HG03280 (cell line): ENCODE measurements around the gene C8G.

ENCODE experiments used
- ATAC-seq: cut with Tn5 transposase; IDR thresholded peaks from one replicate; pipeline ENCODE4 v1.9.1; 2021; ENCODE audit warnings: mild to moderate bottlenecking, moderate library complexity; ENCODE audit not compliant: unreplicated experiment

The C8G gene

DNA sequence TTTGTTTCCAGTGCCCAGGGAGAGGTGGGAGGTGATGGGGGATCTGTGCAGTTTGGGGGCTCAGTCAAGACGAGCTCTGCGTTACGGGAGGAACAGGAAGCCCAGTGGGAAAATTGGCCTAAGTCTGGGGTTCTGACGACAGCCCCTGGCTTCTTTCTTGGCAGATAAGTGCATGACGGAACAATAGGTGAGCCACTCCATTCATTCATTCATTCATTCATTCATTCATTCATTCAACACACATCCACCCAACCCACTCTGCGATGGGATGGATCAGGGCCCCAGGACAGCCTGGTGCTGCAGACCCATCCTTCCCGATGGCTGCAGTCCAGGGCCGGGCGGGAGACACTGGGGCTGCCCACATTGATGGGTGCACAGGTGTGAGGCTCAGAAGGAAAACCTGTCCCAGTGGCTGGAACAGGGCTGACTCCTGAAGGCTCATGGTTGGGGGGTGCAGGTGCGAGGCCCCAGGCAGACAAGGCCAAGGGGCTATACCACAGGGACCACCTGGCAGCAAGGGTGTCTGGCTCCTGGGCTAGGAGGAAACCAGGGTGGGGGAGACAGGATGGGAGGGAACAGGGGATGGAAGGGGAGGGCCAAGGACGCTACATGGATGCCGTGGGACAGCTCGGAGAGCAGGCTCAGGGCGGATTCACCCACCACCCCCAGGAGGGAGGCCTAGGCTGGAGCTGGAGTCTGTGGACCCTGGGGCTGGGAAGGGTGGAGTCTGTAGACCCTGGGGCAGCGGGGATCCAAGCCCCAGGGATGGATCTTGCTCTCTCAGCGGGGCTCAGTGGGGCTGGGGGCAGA lies 35.8 kb downstream of the C8G start:
- no peak for ATAC-seq

DNA sequence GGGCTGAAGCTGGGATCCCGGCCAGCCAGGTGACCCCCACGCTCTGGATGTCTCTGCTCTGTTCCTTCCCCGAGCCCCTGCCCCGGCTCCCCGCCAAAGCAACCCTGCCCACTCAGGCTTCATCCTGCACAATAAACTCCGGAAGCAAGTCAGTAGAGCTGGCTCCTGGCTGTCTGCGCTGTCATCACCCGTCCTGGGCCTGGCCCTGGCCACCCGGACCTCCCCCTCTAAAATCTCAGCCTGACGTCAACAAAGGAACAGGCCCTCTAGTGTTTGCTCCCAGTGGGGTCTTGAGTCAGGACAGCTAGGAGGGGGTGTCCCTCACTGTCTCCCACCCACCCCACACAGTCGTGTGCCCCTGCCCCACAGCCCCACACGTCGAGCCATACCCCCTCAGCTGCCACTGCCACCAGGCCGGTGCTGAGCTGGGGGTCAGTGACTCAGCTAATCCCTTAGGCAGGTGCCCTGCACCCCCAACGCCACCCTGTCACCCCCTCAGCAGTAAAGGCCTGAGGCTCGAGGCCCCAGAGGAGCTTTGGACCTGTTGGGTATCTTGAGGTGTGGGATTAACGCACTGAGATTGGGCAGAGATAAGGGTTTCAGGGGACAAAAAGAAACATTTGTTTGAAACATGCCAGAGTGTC lies 36.7 kb downstream of the C8G start:
- no peak for ATAC-seq

DNA sequence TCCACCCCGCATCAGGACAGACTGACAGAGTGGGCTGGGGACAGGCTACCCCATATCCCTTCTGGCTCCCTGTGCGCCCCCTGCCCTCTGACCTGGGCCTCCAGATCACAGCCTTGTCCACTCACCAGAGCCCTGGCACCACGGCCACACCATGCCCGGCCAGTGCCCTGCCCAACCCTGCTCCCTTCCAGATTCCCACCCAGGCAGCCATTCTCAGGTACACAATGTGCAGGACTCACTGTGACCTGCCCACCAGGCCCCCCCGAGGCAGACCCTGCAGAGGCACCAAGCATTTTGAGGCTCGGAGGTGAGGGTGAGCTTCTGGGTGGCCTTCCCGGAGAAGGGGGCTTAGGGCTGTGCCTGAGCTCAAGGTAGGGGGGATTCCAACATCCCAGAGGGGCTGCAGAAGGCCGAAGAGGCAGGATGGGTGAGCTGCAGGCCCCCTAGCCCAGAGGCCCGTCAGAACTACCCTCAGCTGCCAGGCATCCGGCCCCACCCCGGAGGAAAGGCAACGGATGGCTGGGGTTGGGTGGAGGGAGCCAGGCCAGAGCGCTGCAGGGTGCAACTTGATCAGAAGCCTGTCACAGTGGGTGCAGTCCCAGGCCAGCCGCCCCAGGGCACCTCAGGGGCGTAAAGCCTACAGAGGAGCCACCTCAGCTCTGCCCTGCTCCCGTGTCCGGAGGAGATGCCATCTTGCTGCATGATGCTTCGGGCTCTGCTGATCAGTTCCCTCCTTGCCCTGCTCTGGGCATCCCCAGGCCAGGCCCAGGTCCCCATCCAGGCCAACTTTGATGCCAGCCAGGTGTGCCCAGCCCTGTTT lies 37.4 kb downstream of the C8G start, which contains the start of gene LCNL1:
Gene LCNL1 (plus strand): TSS at position 762 of the 820 bp plus-strand sequence. CDS start 594 bp downstream, outside the sequence.
- no peak for ATAC-seq

DNA sequence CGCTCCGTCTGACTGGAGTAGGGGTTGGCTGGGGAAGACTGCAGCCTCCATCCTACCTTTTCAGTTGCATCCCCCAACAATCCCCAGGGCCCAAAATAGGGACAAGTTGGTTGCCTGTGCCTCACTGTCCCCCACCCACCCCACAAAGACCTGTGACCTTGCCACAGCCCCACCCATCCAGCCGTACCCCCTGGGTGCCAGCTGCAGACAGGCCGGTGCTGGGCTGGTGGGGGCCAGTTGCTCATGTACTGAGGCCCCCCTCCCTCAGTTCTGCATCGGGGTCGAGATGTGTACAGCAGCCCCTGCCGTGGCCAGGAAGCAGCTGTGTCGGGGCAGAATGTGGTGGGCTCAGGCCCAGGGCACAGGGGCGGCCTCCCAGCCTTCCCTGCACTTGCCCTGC lies 38.1 kb downstream of the C8G start:
- ATAC-seq, result no peak

DNA sequence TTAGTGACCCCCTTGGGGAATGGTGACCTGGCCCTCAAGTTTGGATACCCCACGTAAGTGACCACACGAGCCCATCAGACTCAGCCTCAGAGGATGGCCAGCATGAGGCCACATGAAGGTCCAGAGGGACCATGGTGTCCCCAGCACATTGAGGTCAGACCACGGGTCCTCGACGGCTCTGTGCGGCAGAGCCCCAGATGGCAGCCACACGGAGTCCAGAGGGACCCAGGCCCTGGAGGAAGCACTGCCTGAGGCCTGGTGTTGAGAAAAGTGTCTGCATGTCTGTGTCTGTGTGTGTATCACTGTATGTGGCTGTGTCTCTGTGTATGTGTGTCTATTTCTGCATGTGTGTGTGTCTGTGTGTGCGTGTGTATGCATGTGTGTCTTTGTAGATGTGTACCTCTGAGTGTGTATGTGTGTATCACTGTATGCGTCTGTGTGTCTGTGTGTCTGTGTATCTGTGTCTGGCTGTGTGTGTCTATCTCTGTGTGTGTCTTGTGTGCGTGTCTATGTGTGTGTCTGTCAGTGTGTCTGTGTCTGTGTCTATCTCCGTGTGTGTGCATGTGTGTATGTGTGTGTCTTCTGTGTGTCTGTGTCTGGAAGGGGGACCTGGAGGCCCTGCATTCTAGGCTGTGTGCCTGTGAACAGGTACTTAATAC lies 38.7 kb downstream of the C8G start:
- no peak for ATAC-seq

DNA sequence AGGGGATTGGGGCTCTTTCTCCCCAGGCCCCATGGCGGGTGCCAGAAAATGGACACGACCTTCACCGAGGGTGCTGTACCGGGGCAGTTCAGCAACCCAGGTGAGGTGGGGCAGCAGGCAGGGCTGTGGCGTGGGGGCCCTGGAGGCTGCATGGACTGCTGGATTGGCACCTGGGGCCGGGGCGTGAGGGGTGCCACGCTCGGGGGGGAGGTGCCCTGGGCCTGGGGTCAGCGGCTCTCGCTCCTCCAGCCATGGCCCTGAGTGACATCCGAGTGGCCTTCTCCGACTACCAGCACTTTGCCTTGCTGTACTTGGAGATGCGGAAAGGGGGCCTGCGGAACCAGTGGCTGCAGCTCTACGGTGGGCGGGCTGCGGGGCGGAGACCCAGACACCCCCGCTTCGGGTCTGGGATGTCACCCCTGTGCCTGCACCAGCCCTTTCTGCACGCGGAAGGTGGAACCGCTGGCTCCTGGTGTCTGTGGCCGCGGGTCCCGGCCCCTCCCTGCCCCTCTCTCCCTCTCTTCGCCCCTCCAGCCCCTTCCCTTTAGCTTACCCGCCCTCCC lies 39.5 kb downstream of the C8G start:
- no peak for ATAC-seq

DNA sequence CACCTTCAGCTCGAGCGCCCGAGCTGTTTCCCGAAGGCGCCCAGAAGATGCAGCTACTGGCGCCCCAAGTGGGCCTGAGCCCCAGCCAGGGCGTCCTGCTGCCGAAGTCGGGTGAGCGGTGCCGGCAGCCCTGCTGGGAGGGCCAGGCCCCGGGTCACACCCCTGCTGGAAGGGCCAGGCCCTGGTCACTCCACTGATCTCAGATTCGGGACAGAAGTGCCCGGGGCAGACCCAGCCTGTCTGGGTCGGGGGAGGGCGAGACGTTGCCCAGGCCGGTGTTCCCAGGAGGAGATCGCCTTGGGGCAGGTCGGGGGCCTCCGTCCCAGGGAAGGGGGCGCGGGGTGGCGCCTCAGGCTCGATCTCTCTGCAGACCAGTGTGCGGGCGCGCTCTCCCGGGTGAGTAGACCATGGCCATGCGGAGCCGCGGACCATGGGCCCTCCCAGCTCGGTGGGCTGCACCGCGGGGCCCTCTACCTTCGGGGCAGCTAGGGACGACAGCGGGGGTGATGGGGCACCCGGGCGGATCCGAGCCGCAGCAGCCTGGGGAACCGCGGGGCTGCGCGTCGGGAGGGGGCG lies 40.1 kb downstream of the C8G start:
- ATAC-seq, result no peak

DNA sequence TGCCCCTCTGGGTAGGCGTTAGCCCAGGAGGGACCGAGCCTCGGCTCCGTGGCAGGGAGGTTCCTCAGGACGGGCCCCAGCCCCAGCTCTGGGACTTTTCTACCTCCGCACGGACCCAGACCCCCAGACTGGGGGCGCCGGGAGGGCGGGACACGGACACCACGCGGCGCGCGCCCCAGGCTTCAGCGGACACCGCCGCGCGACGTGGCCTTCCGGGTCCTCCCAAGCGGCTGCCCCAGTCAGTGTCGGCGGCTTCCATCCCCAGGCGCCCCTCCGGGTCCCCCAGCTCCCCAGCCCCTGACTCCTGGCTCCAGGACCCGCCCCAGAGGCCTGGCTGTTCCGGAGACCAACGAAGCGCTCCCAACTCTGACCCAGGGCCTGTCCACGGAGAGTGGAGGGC lies 40.8 kb downstream of the C8G start:
- no peak for ATAC-seq

DNA sequence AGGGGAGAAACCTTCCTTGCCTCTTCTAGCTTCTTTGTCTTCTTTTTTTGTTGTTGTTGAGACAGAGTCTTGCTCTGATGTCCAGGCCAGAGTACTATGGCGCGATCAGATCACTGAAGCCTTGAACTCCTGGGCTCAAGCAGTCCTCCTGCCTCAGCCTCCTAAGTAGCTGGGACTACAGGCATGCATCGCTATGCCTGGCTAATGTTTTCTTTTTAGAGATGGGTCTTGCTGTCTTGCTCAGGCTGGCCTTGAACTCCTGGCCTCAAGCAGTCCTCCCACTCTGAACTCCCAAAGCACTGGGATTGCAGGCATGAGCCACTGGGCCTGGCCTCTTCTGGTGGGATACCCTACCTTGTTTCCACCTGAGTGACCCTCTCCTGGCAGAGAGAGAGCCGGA lies 43.8 kb downstream of the C8G start:
- no peak for ATAC-seq

DNA sequence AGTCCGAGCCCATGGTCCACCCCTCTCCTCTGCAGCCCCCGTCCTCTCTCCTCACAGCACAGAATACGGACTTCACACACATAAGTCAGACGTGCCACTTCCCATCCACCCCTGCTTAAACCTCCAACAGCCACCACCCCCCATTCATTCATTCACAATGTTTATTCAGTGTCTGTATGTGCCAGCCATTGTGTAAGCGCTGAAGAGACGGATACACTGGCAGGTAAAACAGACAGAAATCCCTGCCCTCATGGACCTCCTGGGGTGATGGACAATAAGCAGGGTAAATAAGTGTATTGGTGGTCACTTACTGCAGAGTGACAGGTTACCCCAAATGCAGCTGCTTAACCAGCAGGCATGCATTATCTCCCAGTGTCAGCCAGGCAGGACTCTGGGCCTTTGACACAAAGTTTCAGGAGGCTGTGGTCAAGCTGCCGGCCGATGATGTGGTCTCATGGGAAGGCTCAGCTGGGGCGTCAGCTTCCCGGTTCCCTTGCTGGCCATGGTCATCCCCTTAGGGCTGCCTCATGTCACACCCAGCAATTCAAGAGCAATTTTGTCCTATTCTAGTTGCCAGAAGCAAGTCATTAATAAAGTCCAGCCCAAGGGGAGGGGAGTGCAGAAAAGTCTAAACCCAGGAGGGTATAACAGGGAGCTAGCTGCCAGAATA lies 45.3 kb downstream of the C8G start:
- ATAC-seq, result no peak

DNA sequence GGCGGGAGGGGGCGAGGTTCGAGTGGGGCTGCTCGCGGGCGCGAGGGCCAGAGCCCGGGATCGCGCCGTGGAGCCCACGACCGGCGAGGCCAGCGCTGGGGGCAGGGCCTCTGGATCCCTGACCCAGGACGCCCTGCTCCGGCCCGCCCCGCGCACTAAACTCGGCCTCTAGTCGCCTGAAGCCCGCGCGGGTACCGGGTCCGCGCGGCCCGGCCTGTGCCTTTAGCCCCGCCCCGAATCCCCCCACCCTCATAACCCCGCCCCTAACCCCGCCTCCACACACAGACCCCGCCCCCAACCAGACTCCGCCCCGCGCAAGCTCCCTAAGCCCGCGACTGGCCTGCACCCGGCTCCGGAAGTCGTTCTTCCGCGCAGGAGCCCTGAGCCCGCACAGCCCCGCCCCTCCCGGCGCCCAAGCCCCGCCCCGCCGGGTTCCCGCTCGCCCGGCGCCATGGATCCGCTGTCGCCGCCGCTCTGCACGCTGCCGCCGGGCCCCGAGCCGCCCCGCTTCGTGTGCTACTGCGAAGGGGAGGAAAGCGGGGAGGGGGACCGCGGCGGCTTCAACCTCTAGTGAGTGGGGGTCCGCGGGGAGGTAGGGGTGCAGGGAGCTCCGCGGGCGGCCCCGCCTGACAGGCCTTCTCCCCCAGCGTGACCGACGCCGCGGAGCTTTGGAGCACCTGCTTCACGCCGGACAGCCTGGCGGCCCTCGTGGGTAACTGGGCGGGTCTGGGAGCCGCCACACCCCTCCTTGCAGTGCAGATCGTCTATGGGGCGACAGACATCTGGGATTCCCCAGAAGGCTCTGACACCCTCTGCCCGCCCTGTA lies 47.2 kb downstream of the C8G start, which contains the start of gene PAXX:
Gene PAXX (plus strand): TSS at position 430 of the 826 bp plus-strand sequence. CDS start 22 bp downstream, at position 452.
- ATAC-seq, result peak; percentile 84

DNA sequence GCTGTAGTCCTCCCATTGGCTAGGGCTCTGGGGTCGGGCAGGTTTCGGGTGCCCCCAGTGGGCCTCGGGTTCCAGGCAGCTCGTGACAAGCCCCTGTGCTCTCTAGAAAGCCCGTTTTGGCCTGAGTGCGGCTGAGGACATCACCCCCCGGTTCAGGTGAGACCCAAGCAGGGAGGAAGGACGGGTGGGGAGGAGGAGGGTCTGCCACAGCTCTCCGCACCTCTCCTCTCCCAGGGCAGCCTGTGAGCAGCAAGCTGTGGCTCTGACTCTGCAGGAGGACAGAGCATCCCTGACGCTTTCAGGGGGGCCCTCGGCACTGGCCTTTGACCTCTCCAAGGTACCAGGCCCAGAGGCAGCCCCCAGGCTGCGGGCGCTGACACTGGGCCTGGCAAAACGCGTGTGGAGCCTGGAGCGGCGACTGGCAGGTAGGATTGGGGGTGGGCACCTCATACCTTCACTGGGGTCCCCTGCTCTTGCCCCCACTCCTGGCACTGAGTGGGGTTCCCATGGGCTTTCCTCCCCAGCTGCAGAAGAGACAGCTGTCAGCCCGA lies 47.9 kb downstream of the C8G start:
- no peak for ATAC-seq

DNA sequence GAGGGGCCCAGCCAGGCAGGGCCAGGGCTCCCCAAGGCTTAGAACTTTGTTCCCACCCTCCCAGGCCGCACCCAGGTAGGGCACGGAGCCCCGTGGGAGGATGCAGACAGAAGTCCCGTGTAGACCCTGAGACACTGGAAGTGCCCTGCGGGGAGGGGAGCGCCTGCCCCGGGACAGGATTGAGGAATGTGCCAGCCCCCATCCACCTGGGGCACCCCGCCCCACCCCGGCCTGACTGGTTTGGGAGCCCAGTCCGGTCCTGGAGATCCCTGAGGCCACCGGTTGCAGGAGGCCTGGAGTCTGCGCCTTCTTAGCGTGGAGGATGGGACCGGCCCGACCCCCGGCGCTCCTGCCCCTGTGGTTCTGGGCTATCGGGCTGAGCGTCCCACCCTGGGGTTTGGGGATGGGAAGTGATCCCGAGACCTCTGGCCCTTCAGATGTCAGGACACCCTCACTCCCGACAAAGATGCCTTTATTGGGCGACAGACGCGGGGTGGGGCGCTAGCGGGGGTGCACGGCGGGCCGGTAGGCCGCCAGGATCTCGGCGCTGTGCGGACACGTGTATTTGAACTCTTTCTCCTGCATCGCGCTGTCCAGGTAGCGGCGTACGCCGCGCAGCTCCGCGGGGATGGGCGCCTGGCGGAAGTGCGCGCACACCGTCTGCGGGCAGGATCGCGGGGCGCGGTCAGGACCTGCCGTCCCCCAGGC lies 49.3 kb downstream of the C8G start:
- ATAC-seq, result no peak

DNA sequence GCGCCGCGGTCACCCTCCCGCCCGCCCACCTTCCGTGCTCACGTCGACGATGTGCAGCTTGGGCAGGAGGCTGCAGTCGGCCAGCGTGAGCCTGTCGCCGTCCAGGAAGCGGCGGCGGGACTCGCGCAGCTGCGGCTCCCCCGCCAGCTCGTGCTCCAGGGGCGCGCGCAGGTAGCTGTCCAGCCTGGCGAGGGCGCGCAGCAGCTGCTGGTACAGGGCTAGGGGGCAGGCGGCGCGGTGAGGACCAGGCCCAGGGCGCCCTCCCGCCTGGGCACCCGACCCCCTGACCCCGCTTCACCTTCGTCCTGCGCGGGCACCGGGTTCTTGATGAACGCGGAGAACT lies 49.8 kb downstream of the C8G start:
- no peak for ATAC-seq

DNA sequence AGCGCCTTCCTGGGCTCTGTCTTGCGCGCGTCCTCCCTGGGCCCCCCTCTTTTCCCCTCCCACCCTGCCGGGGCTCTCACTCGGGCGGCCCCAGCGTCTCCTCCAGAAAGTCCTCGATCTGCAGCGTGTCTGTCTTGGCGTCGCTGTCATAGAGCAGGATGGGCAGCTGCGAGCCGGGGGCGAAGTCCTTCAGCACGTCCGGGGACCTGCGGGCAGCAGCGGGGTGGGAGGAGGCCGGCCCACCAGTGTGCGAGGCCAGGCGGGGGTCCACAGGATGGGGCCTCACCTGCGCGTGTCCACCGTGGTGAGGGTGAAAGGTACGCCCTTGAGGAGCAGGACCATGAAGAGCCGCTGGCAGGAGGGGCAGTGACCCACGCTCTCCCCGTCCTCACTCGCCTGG lies 50.3 kb downstream of the C8G start:
- ATAC-seq, result no peak

DNA sequence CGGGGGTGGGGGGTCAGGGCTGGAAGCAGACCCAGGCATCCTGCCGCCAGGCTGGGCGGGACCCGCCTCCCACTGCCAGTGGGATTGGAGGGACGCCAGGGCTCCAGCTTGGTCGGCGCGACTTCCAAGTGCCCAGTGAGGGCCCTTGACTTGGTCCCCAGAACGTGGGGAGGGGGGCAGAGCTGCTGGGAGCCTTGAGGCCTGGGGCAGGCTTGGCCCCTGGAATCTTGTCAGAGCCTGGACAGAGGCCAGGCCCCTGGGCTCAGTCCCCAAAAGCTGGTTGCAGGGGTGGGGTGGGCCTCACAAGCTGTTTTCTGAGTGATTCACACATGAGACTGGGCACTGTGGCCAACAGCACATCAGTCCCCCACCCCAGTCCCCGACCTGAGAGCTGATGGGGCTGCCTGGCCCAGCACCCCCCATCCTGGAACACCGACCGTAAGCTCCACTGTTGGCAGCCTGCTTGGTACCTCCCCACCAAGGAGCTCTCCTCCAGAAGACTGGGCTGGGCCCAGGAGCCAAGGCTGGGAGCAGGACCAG lies 50.8 kb downstream of the C8G start:
- no peak for ATAC-seq
